ENCODE measurements around the gene TSPAN13. TPM values are rescaled to one million over a fixed set of nuclear protein-coding genes. Genes with fewer than 3 reads are reported as not detected.

Gene TSPAN13
- total and polyA plus RNA-seq, 2 of the 4 experiments (the other 2 are of a cell fraction) = 3.0 to 5.0 TPM

DNA sequence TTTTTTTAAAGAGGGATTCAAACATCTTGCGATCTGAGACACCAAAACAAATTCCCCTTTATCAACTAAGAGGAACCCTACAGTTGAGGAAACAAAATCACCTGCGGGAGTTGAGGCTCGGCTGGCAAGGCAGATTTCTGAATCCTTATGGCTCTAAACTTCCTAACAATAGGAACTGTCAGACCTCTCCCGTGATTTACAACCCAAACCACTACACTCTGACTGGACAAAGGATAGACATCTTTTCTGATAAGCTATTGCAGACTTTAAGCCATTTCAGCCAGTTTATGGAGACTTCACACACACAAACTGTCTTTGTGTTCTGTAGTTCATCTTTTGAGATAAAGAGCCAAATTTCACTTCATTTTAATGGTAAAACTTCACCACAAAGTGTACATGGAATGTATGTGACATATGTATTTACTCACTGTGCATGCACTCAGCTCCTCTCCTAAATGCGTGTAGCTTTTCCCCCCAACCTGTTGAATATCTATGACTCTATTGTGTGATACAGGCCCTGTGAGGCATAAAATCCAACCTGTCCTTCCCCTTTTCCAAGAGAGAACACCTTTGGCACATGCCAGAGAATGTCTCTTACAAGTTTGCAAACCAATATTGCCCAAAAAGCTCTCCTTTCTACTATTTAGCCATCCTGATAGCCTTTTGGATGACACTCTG lies 15.4 kb upstream of the TSPAN13 start:
- Histone ChIP-seq H2BK120ac (ENCODE audit: low read depth, low read length) (no peak overlapping the region), H3K56ac (ENCODE audit: extremely low read depth, insufficient read depth, low read length) (no peak overlapping the region), H2BK15ac (ENCODE audit: low read depth, low read length) (no peak overlapping the region), H3K9me3 (ENCODE audit: control insufficient read depth, insufficient read depth, low read length) (no peaks in the 10 kb centered on the region), H2BK5ac (ENCODE audit: low read depth, low read length, poor library complexity, severe bottlenecking) (no peak overlapping the region), H3K4me3 (ENCODE audit: insufficient read depth, low read depth, low read length) (no peak overlapping the region), H3K23ac (ENCODE audit: low read depth, low read length) (no peak overlapping the region), H2AK5ac (ENCODE audit: low read depth, low read length) (no peak overlapping the region), H3K9me1 (ENCODE audit: insufficient read depth, low read length) (peaks cover 6% of the 10 kb centered on the region; the same call in 1 of the 2 replicates), H3K18ac (ENCODE audit: low read depth, low read length) (no peak overlapping the region), H3K79me1 (ENCODE audit: low read depth in 1 of 2, low read length in 2 of 2) (no peaks in the 10 kb centered on the region), H4K5ac (ENCODE audit: low read depth, low read length) (no peak overlapping the region), H3K27me3 (ENCODE audit: control insufficient read depth, insufficient read depth, low read length) (no peaks in the 10 kb centered on the region), H4K91ac (ENCODE audit: insufficient read depth, low read depth, low read length) (no peak overlapping the region), H2AK9ac (replicated peaks; ENCODE audit: low read depth, low read length, poor library complexity) (no peak overlapping the region), H2BK20ac (ENCODE audit: low read depth, low read length) (no peak overlapping the region), H4K8ac (ENCODE audit: low read depth in 2 of 2, low read length in 2 of 2) (no peak overlapping the region), H3K27ac (ENCODE audit: insufficient read depth, low read length) (no peak overlapping the region), H3K4me2 (ENCODE audit: low read depth, low read length) (no peak overlapping the region), H4K20me1 (ENCODE audit: insufficient read depth, low read length) (no peaks in the 10 kb centered on the region), H3K9ac (ENCODE audit: low read depth, low read length) (no peak overlapping the region), H2AFZ (replicated peaks; ENCODE audit: low read length, poor library complexity) (no peak overlapping the region), H3K36me3 (ENCODE audit: control insufficient read depth, insufficient read depth, low read length) (no peaks in the 10 kb centered on the region), H3K14ac (replicated peaks; ENCODE audit: low read depth, low read length) (no peak overlapping the region), H3K4ac (ENCODE audit: low read depth, low read length) (no peak overlapping the region), H3K4me1 (ENCODE audit: control insufficient read depth, insufficient read depth, low read length) (peaks cover 3% of the 10 kb centered on the region)
- ChIA-PET POLR2A (ENCODE audit: unreplicated experiment) (no interaction called here), CTCF (interaction anchor here (0.6 kb wide), 1 partner anchor 70 kb away, joined by 3 read pairs; no protein-coding TSS in a partner anchor)
- intact Hi-C loops (cut with micrococcal nuclease) = no loop called here
- WGBS, 2 experiments (ENCODE audit: extremely low coverage in 2 of 2, insufficient read length in 1 of 2) = no CpG with 5 or more reads among the region's 5 CpGs
- dilution Hi-C loops (cut with HindIII; ENCODE audit: low sequenced_read_pairs, unreplicated experiment) = no loop called here
- ATAC-seq (ENCODE audit: low read depth) (no peak), DNase-seq (no peak)
- BruUV-seq (replicated peaks) = no TSS peak
- no peak for TF ChIP-seq FOS (IDR thresholded peaks at IDR 0.05; ENCODE audit: low read depth, low read length)
- in situ Hi-C loops (cut with MboI; ENCODE audit: low sequenced_read_pairs) = no loop called here
